ENCODE results near the gene FXYD1.

The FXYD1 gene

GRCh38 chr19:35154525-35155406 lies 16.1 kb downstream of the FXYD1 start, which contains the start of gene FXYD5:
TSS of gene FXYD5 (plus strand) at chr19:35154735. CDS start at chr19:35155551, 816 bp downstream.
- peak; percentile 82 for ATAC-seq
- TF ChIP-seq CSDC2 (CRISPR knock-in tag; IDR thresholded peaks at IDR 0.05) (no peak), OSR1 (CRISPR knock-in tag; IDR thresholded peaks at IDR 0.05) (no peak), TOX (CRISPR knock-in tag; IDR thresholded peaks at IDR 0.05; ENCODE audit: borderline replicate concordance) (no peak), ZNF8 (CRISPR knock-in tag; IDR thresholded peaks at IDR 0.05) (no peak), ESRRG (CRISPR knock-in tag; IDR thresholded peaks at IDR 0.05) (no peak), CREB5 (CRISPR knock-in tag; IDR thresholded peaks at IDR 0.05; ENCODE audit: low read depth) (no peak)

GRCh38 chr19:35155441-35155840 lies 16.8 kb downstream of the FXYD1 start:
- ATAC-seq: peak; percentile 3; the same call in 2 of the 3 replicates
- TF ChIP-seq POU6F1 (CRISPR knock-in tag; IDR thresholded peaks at IDR 0.05; ENCODE audit: borderline replicate concordance, low read depth) (no peak), ZNF70 (CRISPR knock-in tag; IDR thresholded peaks at IDR 0.05) (no peak), ISL1 (CRISPR knock-in tag; IDR thresholded peaks at IDR 0.05) (no peak), ZFP30 (CRISPR knock-in tag; IDR thresholded peaks at IDR 0.05) (no peak), PATZ1 (CRISPR knock-in tag; IDR thresholded peaks at IDR 0.05; ENCODE audit: borderline replicate concordance) (no peak), BACH2 (CRISPR knock-in tag; IDR thresholded peaks at IDR 0.05; ENCODE audit: borderline replicate concordance) (no peak), TOX (CRISPR knock-in tag; IDR thresholded peaks at IDR 0.05; ENCODE audit: borderline replicate concordance) (no peak)

- no peak for TF ChIP-seq BACH2 (CRISPR knock-in tag; IDR thresholded peaks at IDR 0.05; ENCODE audit: borderline replicate concordance)
- TF ChIP-seq CSDC2 (CRISPR knock-in tag; IDR thresholded peaks at IDR 0.05): no peak
- TF ChIP-seq POU6F1 (CRISPR knock-in tag; IDR thresholded peaks at IDR 0.05; ENCODE audit: borderline replicate concordance, low read depth): no peak
- no peak for TF ChIP-seq ZNF565 (CRISPR knock-in tag; conservative IDR thresholded peaks at IDR 0.05; ENCODE audit: low read depth)
- no peak for TF ChIP-seq ZC3H10 (CRISPR knock-in tag; IDR thresholded peaks at IDR 0.05)
- TF ChIP-seq TSHZ2 (CRISPR knock-in tag; IDR thresholded peaks at IDR 0.05): no peak
- no peak for TF ChIP-seq TOX (CRISPR knock-in tag; IDR thresholded peaks at IDR 0.05; ENCODE audit: borderline replicate concordance)
- no peak for TF ChIP-seq ZNF8 (CRISPR knock-in tag; IDR thresholded peaks at IDR 0.05)
- TF ChIP-seq CREB5 (CRISPR knock-in tag; IDR thresholded peaks at IDR 0.05; ENCODE audit: low read depth): no peak
- no peak for TF ChIP-seq ZNF70 (CRISPR knock-in tag; IDR thresholded peaks at IDR 0.05)
- no peak for TF ChIP-seq RARB (CRISPR knock-in tag; IDR thresholded peaks at IDR 0.05)
- TF ChIP-seq CSRNP3 (CRISPR knock-in tag; IDR thresholded peaks at IDR 0.05): no peak
- no peak for TF ChIP-seq PPARA (CRISPR knock-in tag; IDR thresholded peaks at IDR 0.05; ENCODE audit: borderline replicate concordance)
- TF ChIP-seq ESRRG (CRISPR knock-in tag; IDR thresholded peaks at IDR 0.05): no peak
- TF ChIP-seq ISL1 (CRISPR knock-in tag; IDR thresholded peaks at IDR 0.05): no peak
- no peak for TF ChIP-seq PATZ1 (CRISPR knock-in tag; IDR thresholded peaks at IDR 0.05; ENCODE audit: borderline replicate concordance)
- TF ChIP-seq ZFP3 (CRISPR knock-in tag; IDR thresholded peaks at IDR 0.05): no peak
- no peak for TF ChIP-seq GLIS3 (CRISPR knock-in tag; IDR thresholded peaks at IDR 0.05)
- ATAC-seq: no peak
Observed at GRCh38 chr19:35155981-35156672, 17.5 kb downstream of the FXYD1 start.

Data from SK-N-SH treated with all-trans-retinoic acid at 6 μM for 48 hours (cell line).